Measurements from ENCODE around the gene ANKRD13B.
A peak's percentile ranks its signal among the peaks of the same experiment; 100 is the strongest.
"Not testable (repeated sequence)": the region's sequence is repeated elsewhere in the genome, so short reads cannot be mapped to it uniquely, and the experiment has no call there.

The ANKRD13B gene

DNA sequence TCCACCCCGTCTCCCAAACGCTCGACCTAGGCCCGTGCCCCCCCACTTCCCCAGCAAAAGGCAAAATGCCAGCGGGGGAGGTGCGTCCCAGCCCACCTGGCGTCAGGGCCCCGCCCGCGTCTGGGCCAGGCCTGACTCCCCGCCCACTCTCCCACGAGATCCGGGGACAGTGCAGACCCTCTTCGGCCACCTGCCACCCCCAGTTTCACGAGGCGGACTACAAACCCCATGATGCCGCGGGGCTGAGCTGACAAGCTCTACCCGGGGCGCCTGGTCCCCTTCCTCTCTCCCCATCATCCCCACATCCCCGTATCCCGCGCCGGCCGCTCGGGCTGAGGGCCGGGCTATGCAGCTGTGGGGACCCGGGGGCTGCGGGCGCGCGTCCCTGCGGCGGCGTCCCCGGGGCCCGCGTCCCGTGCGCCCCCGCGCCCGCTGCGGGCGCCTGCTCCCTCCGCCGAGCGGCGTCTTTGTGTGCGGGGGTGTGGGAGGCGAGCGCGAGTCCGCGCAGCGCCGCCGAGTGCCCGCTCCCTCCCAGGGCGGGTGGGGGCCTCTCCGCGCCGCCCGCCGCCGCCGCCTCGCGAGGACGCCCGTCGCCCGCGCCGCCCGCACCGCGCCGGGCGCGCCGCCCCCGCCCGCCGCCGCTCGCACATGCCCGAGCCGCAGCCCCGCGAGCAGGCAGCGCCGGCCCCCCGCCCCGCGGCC, at the start of gene ANKRD13B:
ANKRD13B (plus strand) TSS at position 283 of the 702 bp plus-strand sequence. CDS start 490 bp downstream, outside the sequence.
- no peak for DNase-seq

DNA sequence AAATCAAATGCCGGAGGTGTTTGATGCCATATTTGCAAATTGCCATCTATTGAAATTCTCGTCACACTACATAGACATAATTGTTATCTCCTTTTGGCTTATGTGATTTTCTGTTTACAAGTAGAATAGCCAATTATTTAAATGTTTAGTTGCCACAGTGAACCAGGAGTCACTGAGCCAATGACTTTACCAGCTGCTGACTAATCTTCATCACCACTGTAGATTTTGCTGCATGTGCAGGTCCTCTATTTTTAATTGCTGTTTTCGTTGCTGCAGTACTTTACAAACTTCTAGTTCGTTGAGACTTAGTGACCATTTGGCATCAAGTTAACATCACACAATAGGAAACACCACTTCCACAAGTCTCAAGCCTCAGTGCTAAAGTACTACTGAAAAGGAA, 48.9 kb upstream of the ANKRD13B start:
- no peak for DNase-seq

DNA sequence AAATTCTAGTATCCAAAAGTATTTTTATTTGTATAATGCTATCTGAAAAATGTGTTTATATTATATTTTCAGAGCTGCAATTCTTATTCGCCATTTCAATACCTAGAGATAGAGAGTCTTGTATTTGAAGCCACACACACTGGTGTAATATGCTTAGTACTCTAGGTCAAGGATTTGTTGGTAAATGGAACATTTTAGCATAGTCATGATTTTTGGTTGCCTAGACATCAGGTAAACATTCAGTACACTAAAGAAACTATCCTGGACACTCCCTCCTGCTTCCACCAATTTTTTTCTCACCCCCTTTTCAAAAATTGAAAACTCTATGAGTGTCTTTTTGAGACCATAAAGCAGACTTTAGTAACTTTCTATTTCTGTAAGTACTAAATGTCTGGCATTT, 46.8 kb upstream of the ANKRD13B start:
- no peak for DNase-seq

DNA sequence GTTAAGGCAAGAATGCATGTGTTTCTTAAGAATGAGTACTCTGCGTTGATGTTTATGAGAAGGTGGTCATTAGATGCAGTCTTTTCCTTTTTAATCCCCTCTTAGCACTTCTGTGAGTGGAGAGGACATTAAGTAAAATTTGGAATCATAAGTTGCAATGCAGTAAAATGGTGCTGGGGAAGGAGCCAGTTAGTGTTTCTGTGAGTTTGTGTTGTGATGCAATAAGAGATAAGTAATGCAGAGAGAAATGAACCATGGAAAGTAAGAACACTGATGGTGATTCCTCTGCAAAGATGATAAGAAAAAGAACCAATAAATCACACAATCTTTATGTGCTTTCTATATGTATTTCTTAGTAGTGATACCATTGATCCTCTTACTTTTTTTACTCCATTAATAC, 46.1 kb upstream of the ANKRD13B start:
- no peak for DNase-seq

DNA sequence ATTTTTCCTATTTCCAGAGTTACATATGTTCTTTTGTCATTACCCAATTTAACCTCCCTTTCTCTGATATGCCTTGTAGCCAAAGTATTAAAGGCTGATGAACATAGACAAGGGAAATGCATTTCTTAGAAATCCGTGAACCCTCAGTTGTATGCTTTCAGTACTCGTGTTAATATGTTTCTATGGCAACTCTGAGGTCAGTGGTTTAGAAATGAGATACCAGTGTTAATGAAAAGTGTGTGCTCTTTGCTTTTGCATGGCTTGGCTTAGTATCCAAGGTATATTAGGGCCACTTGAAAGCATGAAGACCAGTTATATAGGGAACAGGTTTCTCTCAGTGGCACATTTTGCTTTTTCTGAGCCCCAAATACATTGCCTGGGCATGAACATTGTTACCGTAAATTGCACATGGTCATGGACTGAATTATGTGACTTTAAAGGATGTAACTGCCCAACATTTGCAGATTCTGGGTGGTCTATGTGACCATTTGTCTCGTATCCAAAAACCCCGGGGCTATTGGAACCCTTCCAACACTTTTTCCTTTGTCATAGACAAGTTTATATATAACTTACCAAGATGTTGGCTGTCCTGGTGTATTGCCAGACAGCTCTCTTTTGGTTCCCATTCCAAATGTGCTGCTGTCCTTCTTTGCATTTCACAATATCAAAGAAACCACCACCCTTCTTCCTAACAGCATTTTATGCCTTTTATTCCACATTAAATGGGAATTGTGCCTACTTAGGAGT, 43.6 kb upstream of the ANKRD13B start:
- DNase-seq: no peak

DNA sequence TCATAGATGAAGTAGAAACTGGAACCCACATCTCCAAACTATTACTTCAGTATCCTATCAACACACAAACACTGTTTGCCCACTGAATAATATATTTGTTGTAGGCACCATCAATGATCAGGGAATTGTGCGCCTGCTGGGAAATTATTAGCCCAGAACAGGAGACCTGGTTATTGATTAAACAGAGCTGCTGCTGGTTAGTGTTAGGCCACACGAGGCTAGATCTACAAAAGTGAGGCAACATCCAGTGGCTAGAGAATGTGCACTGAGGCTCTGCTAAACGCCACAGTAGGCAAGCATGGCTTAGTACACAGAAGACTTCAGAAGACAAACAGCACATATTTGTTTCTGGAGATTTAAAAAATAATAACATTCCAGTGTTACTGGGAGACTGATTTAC, 37.1 kb upstream of the ANKRD13B start:
- no peak for DNase-seq

DNA sequence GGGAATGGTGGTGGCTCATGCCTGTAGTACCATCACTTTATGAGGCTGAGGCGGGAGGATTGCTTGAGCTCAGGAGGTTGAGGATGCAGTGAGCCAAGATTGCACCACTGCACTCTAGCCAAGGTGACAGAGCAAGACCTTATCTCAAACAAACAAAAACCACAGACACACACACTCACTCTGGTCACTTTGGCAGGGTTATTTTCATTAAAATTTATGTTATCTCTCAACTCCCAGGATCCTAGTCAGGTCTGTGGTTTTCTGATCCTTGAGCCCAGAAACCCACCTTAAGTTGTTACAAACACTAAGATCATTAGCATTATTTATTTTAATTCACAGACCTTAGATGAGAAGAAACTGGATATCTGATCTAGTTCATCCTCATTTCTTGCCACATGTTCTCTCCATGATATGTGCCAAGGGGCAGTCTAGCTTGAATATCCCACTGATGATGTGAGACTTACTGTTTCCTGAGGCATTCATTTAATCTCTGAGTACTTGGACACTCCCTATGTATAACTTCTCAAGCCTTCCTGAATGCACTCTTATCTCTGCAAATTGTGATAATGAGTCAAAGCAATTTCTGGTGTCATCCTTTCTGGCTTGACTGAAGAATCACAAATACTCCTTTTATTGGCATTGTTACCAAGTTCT, 35.7 kb upstream of the ANKRD13B start:
- DNase-seq: no peak

DNA sequence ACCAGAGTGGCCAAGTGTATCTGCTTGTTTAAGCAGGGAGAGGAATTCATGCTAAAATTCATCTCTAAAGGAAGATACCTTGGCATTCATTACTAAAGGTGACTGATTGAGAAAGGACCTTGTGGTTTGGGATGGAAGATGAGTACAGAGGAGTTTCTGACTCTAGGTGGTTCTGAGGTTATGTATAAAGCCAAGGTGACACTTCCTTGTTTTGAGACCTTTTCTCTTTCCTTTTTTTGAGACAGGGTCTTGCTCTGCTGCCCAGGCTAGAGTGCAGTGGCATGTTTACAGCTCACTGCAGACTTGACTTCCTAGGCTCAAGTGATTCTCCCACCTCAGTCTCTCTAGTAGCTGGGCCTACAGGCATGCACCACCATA, 35.2 kb upstream of the ANKRD13B start:
- DNase-seq: no peak

DNA sequence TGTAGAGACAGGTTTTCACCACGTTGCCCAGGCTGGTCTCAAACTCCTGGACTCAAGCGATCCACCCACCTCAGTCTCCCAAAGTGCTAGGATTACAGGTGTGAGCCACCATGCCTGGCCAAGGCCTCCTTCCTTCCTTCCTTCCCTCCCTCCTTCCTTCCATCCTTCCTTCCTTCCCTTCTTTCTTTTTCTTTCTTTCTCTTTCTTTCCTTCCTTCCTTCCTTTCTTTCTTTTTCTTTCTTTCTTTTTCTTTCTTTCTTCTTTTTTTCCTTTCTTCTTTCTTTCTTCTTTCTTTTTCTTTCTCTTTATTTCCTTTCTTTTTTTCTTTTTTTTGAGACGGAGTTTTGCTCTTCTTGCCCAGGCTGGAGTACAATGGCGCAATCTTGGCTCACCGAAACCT, 34.8 kb upstream of the ANKRD13B start:
- DNase-seq: not testable (repeated sequence)

DNA sequence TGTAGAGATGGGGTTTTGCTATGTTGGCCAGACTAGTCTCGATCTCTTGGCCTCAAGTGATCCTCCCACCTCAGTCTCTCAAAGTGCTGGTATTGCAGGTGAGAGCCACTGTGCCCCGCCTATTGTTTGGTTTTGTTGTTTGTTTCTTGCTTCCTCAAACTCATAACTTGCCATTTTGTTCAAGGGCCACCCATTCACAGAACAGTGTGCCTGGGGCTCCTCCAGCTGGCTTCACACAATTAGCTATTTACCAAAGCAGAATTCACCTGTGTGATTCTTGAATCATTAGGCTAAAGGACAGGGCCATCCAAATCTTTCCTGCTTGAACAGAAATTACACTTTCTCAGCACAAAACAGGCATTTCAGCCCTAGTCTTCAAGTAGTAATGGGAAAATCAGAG, 33.3 kb upstream of the ANKRD13B start:
- DNase-seq: no peak

DNA sequence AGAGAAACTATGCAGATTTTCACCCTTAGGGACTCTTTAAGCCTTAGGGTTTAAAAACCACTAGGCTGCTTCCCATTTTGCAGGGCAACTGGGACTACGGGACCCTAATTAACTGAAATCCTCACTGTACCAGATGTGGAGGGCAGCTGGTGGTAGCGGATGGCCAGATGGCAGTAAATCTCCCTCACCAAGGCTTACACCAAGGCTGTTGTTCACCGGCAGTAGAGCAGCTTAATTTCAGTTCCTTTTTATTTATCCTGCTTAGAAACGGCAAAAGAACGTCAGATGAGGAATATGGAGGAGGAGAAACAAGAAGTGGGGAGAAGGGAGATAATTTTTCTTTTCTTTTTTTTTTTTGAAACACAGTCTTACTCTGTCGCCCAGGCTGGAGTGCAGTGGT, 32.6 kb upstream of the ANKRD13B start:
- no peak for DNase-seq

DNA sequence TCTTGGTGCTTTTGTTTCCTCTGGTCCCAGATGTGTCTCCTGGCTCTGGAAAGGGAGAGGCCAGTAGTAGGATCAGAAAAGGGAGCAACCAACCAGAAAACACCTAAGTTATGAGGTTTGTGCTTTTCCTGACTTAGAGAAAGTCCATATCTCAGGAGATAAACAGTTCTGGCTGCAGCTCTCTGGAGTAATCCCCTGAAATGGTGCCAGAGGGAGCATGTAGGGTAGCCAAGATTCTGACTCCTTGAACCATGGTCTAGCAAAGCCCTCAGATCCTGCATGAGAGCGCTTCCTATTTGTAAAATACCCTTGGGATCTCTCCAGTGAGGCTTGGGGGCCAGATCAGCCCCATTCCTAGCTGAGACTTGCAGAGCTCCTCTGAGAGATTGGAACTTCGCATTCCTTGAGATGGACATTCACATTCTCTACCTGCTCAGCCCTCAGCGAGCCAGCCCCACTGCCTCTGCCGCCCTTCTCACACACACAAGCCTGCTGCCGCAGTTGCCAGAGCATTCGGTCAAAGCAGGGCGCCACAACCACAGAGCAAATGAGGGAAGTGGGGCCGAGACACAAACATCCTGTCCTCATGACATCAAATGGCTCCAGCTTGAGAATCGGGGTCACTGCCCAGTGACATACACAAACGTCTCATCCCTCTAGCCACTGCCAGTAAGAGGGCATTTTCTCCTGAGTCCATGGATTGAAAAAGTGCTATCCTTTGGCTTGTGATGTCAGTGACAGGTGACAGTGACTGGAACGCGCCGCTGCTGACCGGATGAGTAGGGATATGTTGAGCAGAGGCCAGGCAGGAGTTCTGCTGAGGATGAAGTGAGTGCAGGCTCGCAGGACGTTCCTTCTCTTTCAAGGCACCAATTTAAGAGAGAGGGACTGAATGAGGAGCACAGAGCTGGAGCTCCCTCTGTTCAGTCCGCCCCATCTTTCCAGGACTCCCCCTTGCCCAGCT, 31.1 kb upstream of the ANKRD13B start:
- DNase-seq: no peak

DNA sequence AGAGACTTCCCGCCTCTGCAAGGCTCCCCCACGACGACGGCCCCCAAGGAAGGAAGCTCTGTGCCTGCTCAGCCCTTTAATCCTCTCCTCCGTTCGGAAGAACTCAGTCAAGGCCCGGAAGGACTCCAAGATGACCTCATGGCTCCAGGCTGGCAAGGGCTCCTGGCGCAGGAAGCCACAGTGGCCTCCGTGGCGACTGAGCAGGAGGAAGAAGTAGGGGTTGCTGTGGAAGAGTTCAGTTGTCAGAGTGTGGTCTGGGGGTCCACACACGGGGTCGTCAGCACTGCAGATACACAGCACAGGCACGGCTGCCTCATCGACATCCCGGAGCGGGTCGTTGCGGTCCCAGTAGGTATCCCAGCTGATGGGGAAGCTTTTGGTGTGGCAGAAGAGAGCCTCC, 30.3 kb upstream of the ANKRD13B start:
- DNase-seq: no peak

DNA sequence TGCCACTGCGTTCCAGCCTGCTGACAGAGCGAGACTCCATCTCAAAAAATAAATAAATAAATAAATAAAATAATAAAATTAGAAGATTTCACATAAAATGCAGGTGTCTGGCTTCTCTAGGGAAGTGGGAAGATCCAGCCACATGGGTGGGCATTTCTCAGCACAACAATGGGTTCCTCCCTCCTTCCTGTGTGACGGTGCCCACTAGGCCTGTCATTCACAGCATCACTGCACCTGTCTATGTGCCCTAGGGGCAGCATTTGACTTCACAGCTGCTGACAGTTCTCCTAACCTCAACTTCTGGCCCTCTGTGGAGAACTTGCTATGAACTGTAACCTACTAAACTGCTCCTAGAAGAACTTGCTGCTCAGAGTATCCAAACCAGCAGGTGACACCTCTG, 29.1 kb upstream of the ANKRD13B start:
- no peak for DNase-seq

DNA sequence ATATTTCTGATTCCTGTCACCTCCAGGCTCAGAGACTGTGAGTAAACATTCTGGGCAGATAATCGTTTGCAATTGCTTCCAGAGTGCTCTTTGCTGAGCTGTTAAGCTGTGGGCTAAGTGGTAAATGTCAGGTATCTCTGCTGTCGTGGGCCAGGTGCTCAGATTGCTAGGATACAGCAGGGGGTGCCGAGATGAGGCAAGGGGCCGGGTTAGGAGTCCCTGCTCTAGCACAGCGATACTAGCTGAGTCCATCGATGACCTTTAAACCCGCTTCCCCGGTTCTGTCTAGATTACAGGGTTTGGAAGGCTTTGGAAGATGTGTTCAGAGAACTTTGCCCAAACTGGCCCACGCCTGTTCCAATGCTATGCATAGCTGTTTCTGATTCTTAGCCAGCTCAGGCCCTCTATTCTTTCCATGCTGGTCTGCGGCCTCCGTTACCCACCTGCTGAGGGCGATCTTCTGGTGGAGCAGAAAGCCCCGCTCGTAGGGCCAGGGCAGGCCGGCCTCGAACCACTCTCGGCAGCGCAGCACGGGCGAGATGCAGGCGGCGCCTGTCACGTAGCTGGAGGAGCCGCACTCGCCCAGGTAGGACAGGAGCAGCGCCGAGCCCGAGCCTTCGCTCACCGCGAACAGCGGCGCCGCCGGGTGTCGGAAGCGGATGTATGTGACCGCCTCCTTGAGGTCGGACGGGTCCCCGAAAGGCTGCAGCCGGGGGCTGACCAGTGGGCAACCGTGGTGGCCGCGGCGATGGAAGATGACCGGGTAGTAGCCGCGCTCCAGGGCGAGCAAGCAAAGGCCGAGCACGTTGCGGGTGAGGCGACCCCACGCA, 27.1 kb upstream of the ANKRD13B start:
- DNase-seq: peak; percentile 65

DNA sequence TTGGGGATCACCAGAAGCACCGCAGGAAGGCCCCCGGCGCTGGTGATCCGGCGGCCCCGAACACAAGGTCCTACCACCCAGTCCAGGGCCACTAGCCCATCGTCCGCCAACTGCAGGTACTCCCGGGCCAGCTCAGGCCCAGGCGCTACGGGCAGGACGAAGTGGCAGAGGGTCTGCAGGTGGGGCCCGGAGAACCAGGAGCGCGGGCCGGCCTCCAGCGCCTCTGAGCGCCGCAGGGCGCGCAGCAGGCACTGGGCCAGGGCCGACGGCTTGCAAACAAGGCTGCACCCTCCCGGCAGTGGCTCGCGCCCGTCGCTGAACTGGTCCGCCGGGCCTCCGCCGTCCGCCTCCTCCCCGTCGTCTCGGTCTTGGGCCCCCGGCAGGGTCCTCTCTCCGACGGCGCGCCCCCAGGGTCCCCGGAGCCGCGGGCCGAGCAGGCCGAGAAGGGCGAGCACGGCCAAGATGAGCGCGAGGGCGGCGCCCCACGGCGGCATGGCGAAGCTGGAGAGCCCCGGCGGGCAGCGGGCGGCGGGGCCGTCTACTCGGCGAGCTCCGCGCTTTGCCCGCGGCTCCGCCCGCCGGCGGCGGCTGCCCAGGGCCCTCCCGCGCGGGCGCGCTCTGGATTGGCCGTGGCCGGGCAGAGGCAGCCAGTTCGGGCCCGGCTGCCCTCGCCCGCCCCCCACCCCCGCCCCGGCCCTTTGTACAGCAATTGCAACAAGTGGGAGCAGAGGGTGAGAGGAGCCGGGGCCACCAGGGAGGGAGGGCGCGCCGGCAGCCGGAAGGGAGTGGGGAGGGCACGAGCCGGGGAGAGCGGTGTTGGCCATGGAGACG, 26.2 kb upstream of the ANKRD13B start, which contains the start of gene ABHD15:
ABHD15 (minus strand) TSS at position 565 of the 831 bp plus-strand sequence; CDS start at position 494, 71 bp downstream.
- DNase-seq: peak; percentile 66

DNA sequence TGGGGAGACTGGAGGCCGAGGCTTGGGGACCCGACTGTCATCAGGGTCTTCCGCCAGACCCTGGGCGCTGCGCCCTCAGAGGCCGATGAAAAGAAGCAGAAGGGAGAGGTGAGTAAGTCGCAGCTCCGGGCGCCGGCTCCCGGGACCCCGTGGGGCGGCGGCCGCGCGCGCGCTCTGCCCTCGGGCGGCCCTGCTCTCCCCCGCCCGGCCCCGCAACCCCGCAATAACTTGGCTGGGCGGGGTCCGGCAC, 25.7 kb upstream of the ANKRD13B start:
- peak; percentile 56 for DNase-seq

DNA sequence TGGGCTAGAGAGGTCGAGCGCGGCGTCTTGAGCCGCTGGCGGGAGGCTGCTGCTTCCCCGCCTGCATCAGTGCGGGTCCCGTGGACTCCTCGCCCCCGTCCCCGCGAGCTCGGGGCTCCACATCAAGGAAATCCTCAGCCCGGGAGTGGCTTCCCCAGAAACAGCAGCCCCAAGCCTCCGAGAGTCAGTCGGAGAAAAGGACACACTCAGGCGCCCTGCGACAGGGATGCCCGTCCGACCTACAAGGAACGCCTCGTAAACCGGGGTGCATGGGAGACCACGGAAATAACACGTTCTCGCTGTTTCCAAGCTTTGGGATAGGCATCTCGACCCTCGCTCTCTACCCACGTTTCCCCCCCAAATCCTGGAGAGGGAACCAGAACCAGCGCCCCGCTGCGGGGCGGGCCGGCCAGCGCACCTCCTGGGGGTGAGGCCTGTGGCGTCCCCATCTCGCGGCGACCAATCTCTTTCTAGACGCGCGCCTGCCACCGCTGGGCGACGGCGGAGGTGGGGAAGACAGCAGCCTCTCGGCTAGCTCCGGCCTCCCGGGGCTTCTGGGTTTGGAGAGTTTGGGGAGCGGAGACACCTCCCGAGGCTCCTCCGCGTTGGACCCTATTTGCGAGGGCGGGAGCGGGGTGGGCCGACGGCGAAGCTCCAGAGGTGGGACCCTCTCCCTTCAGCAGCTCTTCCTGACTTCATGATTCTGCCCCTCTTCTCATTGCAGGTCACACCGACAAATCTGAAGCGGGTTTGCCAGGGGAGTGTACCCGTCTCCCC, 25.2 kb upstream of the ANKRD13B start:
- DNase-seq: peak; percentile 77

DNA sequence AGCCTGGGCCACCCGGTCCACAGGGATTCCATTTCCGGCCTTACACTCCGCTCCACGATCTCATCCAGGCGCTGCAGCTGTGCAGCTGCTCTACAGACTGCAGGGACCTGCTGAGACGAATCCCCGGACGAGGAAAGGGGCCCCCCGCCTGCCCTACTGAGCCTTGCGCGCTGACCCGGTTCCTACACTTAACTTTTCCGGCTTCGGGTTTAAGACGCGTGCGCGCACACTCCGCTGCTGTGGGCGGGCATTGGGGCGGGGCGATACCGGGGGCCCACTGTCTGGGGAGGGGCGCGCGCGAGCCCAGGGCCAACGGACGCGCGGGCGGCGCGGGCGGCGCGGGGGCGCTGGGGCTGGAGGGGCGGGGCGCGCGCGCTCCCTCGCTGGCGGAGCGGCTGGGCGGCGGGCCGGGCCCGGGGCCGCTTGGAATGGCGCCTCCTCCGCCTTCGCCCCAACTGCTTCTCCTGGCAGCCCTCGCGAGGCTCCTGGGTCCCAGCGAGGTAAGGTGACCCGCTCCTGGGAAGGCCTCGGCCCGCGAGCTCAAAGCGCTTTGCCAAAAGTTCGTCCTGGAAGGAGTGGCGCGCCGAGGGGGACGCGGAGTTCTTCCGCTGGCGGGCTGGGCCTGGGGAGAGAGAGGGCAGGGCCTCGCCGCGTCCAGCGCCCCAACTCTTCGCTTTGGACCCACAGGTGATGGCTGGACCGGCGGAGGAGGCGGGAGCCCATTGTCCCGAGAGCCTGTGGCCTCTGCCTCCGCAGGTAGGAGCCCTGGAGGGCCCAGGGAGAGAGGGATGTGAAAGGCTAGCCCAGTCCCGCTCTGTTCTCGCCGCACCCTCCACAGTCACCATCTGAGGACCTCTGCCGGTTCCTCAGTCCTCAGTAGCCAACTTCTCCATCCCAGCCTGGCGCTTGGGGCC, 24.3 kb upstream of the ANKRD13B start, which contains the start of gene TP53I13:
TP53I13 (plus strand) TSS at position 371 of the 914 bp plus-strand sequence; CDS start at position 429, 58 bp downstream.
- DNase-seq: peak; percentile 85

All from activated CD4-positive, CD25-positive, alpha-beta regulatory T cell treated with anti-CD3 and anti-CD28 coated beads, Interleukin-2, amount 50 U/mL, for 72 hours (primary cell).